HepG2 (cell line): ENCODE results near the gene RBM5. TPM values are rescaled to one million over a fixed set of nuclear protein-coding genes. Genes with fewer than 3 reads are reported as not detected.

Experiments
- ATAC-seq: fragments of 200-7000 bp; cut with Tn5 transposase; 3 replicates; pipeline ENCODE4 v1.9.1; 2020; ENCODE audit warnings: mild to moderate bottlenecking, moderate library complexity
- BruUV-seq: library from RNA; stranded (reverse); fragments of 400-500 nt; replicated peaks from 2 replicates; lab custom pipeline; 2021; lab: Mats Ljungman, UMichigan
- CTCF ChIA-PET: fragments of 300-600 bp; formaldehyde crosslinking; extraction: SDS; loops from one replicate; lab custom pipeline; 2021; ENCODE audit warnings: low total read pairs, inconsistent platforms, low intra/inter-chr PET ratio; lab: Yijun Ruan, JAX
- POLR2A ChIA-PET: fragments of 350-600 bp; sonication (Branson Sonifier 250); formaldehyde crosslinking; loops from one replicate; lab custom pipeline; 2020; ENCODE audit warnings: antibody characterized with exemption, inconsistent platforms; lab: Yijun Ruan, JAX
- DNase-seq: peaks from one replicate; pipeline ENCODE4 v3.0.0-alpha.2; 2015; ENCODE audit warnings: low spot score
- FAIRE-seq: peaks from 3 replicates; lab custom pipeline; 2011; peaks lifted over from hg19 to GRCh38; lab: Jason Lieb, UNC
- H2AFZ ChIP-seq: one replicate; pipeline ENCODE4 v1.6.1; 2011; ENCODE audit warnings: low read length, inconsistent platforms
- H3K27ac ChIP-seq: fragments of 300-600 bp; 3 replicates; pipeline ENCODE4 v1.8.0; 2011; ENCODE audit warnings: mixed run types, mild to moderate bottlenecking, mixed read lengths, low read length, inconsistent platforms; ENCODE audit not compliant: insufficient read depth; ENCODE audit errors: extremely low read length
- H3K27me3 ChIP-seq, 2 experiments: fragments of 200-600 bp in 1 of 2; 2 replicates in 1 of 2; 3 replicates in 1 of 2; pipeline versions ENCODE4 v1.6.0 to v1.8.0; 2011; ENCODE audit warnings: low read length in 2 of 2, mild to moderate bottlenecking in 2 of 2, moderate library complexity in 2 of 2, inconsistent platforms in 1 of 2; ENCODE audit not compliant: insufficient read depth in 2 of 2, control insufficient read depth in 1 of 2
- H3K36me3 ChIP-seq, 2 experiments: fragments of 200-600 bp in 1 of 2; replicated peaks in 1 of 2; 2 replicates in 1 of 2; 3 replicates in 1 of 2; pipeline versions ENCODE4 v1.5.1 to v1.8.0; 2011; ENCODE audit warnings: low read length in 2 of 2, inconsistent platforms in 1 of 2; ENCODE audit not compliant: insufficient read depth in 2 of 2, control insufficient read depth in 1 of 2
- H3K4me1 ChIP-seq: 2 replicates; pipeline ENCODE4 v1.5.1; 2012; ENCODE audit warnings: low read length, inconsistent platforms; ENCODE audit not compliant: insufficient read depth
- H3K4me2 ChIP-seq: 2 replicates; pipeline ENCODE4 v1.6.0; 2011; ENCODE audit warnings: low read depth, low read length, inconsistent platforms
- H3K4me3 ChIP-seq, 3 experiments: fragments of 200-600 bp in 1 of 3; sonication (generic), shearing (Covaris generic) in 1 of 3; replicated peaks in 1 of 3; 2 replicates each; pipeline ENCODE4 v1.5.1; 2011 to 2016; ENCODE audit warnings: low read length in 3 of 3, inconsistent platforms in 2 of 3, low read depth in 2 of 3, mild to moderate bottlenecking in 2 of 3, control low read depth in 1 of 3, mixed read lengths in 1 of 3; ENCODE audit not compliant: insufficient read depth in 1 of 3
- H3K79me2 ChIP-seq: one replicate; pipeline ENCODE4 v1.6.1; 2011; ENCODE audit warnings: low read length, inconsistent platforms; ENCODE audit not compliant: insufficient read depth
- H3K9ac ChIP-seq: 2 replicates; pipeline ENCODE4 v1.6.0; 2011; ENCODE audit warnings: mild to moderate bottlenecking, low read depth, low read length, inconsistent platforms; ENCODE audit not compliant: insufficient read depth
- H3K9me3 ChIP-seq: 2 replicates; pipeline ENCODE4 v1.5.1; 2012; ENCODE audit warnings: mild to moderate bottlenecking, low read length
- H4K20me1 ChIP-seq: 2 replicates; pipeline ENCODE4 v1.6.0; 2011; ENCODE audit warnings: inconsistent platforms, mild to moderate bottlenecking, low read length, moderate library complexity; ENCODE audit not compliant: insufficient read depth
- GFI1 ChIP-seq: sonication (generic); formaldehyde crosslinking; IDR thresholded peaks from 2 replicates; pipeline ENCODE4 v1.5.0; 2020; ENCODE audit warnings: missing genetic modification reagents, mild to moderate bottlenecking, borderline replicate concordance
- HOXA9 ChIP-seq: sonication (generic); formaldehyde crosslinking; IDR thresholded peaks from 2 replicates; pipeline ENCODE4 v1.8.1; 2022; ENCODE audit warnings: missing genetic modification reagents, mild to moderate bottlenecking, moderate library complexity, borderline replicate concordance
- RBFOX2 ChIP-seq: fragments of 200-400 bp; formaldehyde crosslinking; IDR thresholded peaks from 2 replicates; pipeline ENCODE4 v1.6.1; 2017; ENCODE audit warnings: low read depth, mild to moderate bottlenecking, low read length
- RBM22 ChIP-seq: fragments of 200-400 bp; formaldehyde crosslinking; optimal IDR thresholded peaks from 2 replicates; pipeline ENCODE3; 2017; ENCODE audit warnings: mild to moderate bottlenecking, low read length, moderate library complexity
- SOX13 ChIP-seq, 3 experiments: fragments of 450-650 bp in 1 of 3; sonication (generic) in 1 of 3; formaldehyde crosslinking in 1 of 3; IDR thresholded peaks in 2 of 3; conservative IDR thresholded peaks in 1 of 3; 2 replicates each; pipeline versions ENCODE4 v1.5.0 to v1.6.1; 2016 to 2020; ENCODE audit warnings: antibody characterized with exemption in 1 of 3, mild to moderate bottlenecking in 1 of 3, missing compliant biosample characterization in 1 of 3, missing genetic modification reagents in 1 of 3, moderate library complexity in 1 of 3
- SRF ChIP-seq: IDR thresholded peaks from 2 replicates; pipeline ENCODE4 v1.6.1; 2011; ENCODE audit warnings: mild to moderate bottlenecking, low read depth, low read length, moderate library complexity
- ZNF547 ChIP-seq: sonication (generic); formaldehyde crosslinking; IDR thresholded peaks from 2 replicates; pipeline ENCODE4 v1.5.1; 2020; ENCODE audit warnings: mild to moderate bottlenecking, missing genetic modification reagents
- ZNF577 ChIP-seq: sonication (generic); formaldehyde crosslinking; IDR thresholded peaks from 2 replicates; pipeline ENCODE4 v1.4.0; 2020; ENCODE audit warnings: mild to moderate bottlenecking, low read depth, missing genetic modification reagents, borderline replicate concordance
- ZNF607 ChIP-seq: sonication (generic); formaldehyde crosslinking; IDR thresholded peaks from 2 replicates; pipeline ENCODE4 v1.5.1; 2020; ENCODE audit warnings: missing genetic modification reagents, mild to moderate bottlenecking, borderline replicate concordance
- WGBS: methylation state at CpG from one replicate; pipeline ENCODE4 v1.1.6; 2017; ENCODE audit warnings: low lambda C conversion rate; 5-methylcytosine and 5-hydroxymethylcytosine counted together
- in situ Hi-C: cut with HindIII; loops from 2 replicates; pipeline ENCODE4 v1.10.0; 2017; ENCODE audit warnings: low pct_unique_long_range_greater_than_20kb; ENCODE audit not compliant: extremely low pct_ligation_motif_present
- intact Hi-C: fragments of 100-400 bp; cut with micrococcal nuclease; formaldehyde crosslinking; loops from one replicate; pipeline ENCODE4 v1.10.0; 2022; ENCODE audit not compliant: unreplicated experiment
- polyA plus RNA-seq, 8 experiments: library from polyadenylated mRNA; depleted of rRNA in 3 of 8; stranded (reverse) in 7 of 8; unstranded in 1 of 8; fragments of >200 nt; fragmentation: Illumina TruSeq in 4 of 8; extraction: Trizol in 4 of 8; gene quantifications; 2 replicates each; pipeline versions ENCODE4 v1.2.1 to v1.2.3, GENCODE V29; 2011 to 2016; ENCODE audit warnings: low read depth in 4 of 8, missing spikeins in 1 of 8, mixed read lengths in 1 of 8; ENCODE audit not compliant: insufficient read depth in 1 of 8
- total RNA-seq, 5 experiments: library from RNA; depleted of rRNA; stranded (reverse); fragments of >200 nt; fragmentation: Illumina TruSeq; extraction: Trizol; gene quantifications; 2 replicates each; pipeline ENCODE4 v1.2.3, GENCODE V29; 2016; ENCODE audit warnings: low read depth in 1 of 5
- TF ChIP-seq, protein P1 (sequence below): conservative IDR thresholded peaks from 2 replicates; pipeline ENCODE4 v1.6.1; 2018; ENCODE audit warnings: missing genetic modification reagents
- TF ChIP-seq, protein P2 (sequence below): sonication (generic); formaldehyde crosslinking; IDR thresholded peaks from 2 replicates; pipeline ENCODE4 v1.8.1; 2022; ENCODE audit warnings: mild to moderate bottlenecking, missing genetic modification reagents
- TF ChIP-seq, protein P3 (sequence below): sonication (generic); formaldehyde crosslinking; IDR thresholded peaks from 2 replicates; pipeline ENCODE4 v1.4.0; 2020; ENCODE audit warnings: missing genetic modification reagents

RBM5 gene
- total and polyA plus RNA-seq, 2 of the 13 experiments (the other 11 are each of a cell fraction or from before 2014, with no cell fraction given): 106 to 204 TPM

DNA sequence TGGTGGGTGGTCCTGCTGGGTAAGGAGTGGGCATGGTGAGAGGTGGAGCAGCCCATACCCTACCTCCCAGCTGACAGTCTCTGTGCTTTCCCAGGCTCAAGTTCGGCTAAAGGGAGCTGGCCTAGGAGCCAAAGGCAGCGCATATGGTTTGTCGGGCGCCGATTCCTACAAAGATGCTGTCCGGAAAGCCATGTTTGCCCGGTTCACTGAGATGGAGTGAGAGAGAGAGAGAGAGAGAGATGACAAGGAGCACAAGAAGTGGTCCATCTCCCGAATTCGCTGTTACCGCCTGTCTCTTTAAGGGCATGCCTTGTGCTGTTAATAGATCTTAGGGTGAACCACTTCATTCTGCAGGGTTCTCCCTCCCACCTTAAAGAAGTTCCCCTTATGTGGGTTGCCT, 29.5 kb downstream of the RBM5 start:
- DNase-seq (no peak), FAIRE-seq (no peak), ATAC-seq (no peak)
- no peak overlapping the region for H3K4me2 ChIP-seq
- no peaks in the 10 kb centered on the region for H3K9me3 ChIP-seq
- no peaks in the 10 kb centered on the region for H3K79me2 ChIP-seq
- H3K27me3 ChIP-seq: no peaks in the 10 kb centered on the region
- WGBS: 97% methylated on average over 10 of the region's 10 CpGs
- peaks cover 2% of the 10 kb centered on the region; the same call in 1 of the 2 replicates for H4K20me1 ChIP-seq
- in situ Hi-C loops: no loop called here
- H3K27ac ChIP-seq: no peak overlapping the region
- peaks cover 42 to 73% of the 10 kb centered on the region in 2 experiments for H3K36me3 ChIP-seq
- no peak overlapping the region for H3K4me3 ChIP-seq
- TF ChIP-seq HOXA9 (CRISPR knock-in tag) (no peak), RBM22 (peak; percentile 76), RBFOX2 (0 out of 2 replicates have a peak, but pooled peaks have one; percentile 8), ZNF607 (no peak)
- TF ChIP-seq, protein P1, sequence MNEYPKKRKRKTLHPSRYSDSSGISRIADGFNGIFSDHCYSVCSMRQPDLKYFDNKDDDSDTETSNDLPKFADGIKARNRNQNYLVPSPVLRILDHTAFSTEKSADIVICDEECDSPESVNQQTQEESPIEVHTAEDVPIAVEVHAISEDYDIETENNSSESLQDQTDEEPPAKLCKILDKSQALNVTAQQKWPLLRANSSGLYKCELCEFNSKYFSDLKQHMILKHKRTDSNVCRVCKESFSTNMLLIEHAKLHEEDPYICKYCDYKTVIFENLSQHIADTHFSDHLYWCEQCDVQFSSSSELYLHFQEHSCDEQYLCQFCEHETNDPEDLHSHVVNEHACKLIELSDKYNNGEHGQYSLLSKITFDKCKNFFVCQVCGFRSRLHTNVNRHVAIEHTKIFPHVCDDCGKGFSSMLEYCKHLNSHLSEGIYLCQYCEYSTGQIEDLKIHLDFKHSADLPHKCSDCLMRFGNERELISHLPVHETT (CRISPR knock-in tag): no peak
- intact Hi-C loops: no loop called here
- H3K9ac ChIP-seq: no peak overlapping the region
- BruUV-seq: no TSS peak
- POLR2A ChIA-PET: interaction anchor here (0.9 kb wide), 1 partner anchor 11 kb away, joined by 3 read pairs; no protein-coding TSS in a partner anchor
- no peak overlapping the region for H2AFZ ChIP-seq
- H3K4me1 ChIP-seq: peaks cover 7% of the 10 kb centered on the region; the same call in 1 of the 2 replicates
- CTCF ChIA-PET: no interaction called here

DNA sequence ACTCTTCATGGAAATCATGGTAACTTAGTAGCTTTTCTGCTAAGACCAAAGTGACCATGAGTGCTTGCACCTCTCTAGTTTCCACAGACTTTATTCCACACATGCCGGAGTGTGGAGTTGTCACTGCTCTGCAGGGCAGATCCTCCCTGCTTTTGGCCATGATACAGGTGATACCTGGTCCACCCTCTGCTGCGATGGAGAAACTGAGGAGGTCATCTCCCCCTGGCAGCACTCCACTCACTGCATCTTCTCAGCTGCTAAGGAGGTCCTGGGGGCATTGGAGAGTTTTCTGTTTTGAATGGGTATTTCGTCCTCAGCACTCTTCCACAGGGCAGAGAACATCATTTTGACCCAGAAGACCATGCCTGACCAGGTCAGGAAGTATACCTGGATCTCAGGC, 31.1 kb downstream of the RBM5 start:
- Histone ChIP-seq H3K27me3 (peaks cover 0 to 4% of the 10 kb centered on the region in 2 experiments; a peak in 1 of 5 replicates), H4K20me1 (peaks cover 2% of the 10 kb centered on the region; the same call in 1 of the 2 replicates), H2AFZ (no peak overlapping the region), H3K4me1 (peaks cover 7% of the 10 kb centered on the region; the same call in 1 of the 2 replicates), H3K9me3 (no peaks in the 10 kb centered on the region), H3K4me2 (no peak overlapping the region), H3K79me2 (no peaks in the 10 kb centered on the region), H3K27ac (no peak overlapping the region), H3K4me3 (no peak overlapping the region), H3K9ac (no peak overlapping the region), H3K36me3 (peaks cover 29 to 57% of the 10 kb centered on the region in 2 experiments)
- TF ChIP-seq, protein P2, sequence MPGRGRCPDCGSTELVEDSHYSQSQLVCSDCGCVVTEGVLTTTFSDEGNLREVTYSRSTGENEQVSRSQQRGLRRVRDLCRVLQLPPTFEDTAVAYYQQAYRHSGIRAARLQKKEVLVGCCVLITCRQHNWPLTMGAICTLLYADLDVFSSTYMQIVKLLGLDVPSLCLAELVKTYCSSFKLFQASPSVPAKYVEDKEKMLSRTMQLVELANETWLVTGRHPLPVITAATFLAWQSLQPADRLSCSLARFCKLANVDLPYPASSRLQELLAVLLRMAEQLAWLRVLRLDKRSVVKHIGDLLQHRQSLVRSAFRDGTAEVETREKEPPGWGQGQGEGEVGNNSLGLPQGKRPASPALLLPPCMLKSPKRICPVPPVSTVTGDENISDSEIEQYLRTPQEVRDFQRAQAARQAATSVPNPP (CRISPR knock-in tag): no peak
- TF ChIP-seq SOX13 (IDR thresholded peaks at IDR 0.05) (no peak), SOX13 (CRISPR knock-in tag; conservative IDR thresholded peaks at IDR 0.05 in 1 of 2, IDR thresholded peaks at IDR 0.05 in 1 of 2) (no peak), SRF (no peak), ZNF547 (CRISPR knock-in tag) (no peak), ZNF577 (CRISPR knock-in tag) (no peak), GFI1 (no peak)
- TF ChIP-seq, protein P3, sequence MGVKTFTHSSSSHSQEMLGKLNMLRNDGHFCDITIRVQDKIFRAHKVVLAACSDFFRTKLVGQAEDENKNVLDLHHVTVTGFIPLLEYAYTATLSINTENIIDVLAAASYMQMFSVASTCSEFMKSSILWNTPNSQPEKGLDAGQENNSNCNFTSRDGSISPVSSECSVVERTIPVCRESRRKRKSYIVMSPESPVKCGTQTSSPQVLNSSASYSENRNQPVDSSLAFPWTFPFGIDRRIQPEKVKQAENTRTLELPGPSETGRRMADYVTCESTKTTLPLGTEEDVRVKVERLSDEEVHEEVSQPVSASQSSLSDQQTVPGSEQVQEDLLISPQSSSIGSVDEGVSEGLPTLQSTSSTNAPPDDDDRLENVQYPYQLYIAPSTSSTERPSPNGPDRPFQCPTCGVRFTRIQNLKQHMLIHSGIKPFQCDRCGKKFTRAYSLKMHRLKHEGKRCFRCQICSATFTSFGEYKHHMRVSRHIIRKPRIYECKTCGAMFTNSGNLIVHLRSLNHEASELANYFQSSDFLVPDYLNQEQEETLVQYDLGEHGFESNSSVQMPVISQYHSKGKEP (CRISPR knock-in tag): no peak
- DNase-seq: no peak
- in situ Hi-C loops (loop anchor here (5.0 kb wide), 1 partner anchor 68 kb away; no protein-coding TSS in a partner anchor), intact Hi-C loops (loop anchor here (5.0 kb wide), 1 partner anchor 53 kb away; no protein-coding TSS in a partner anchor)
- WGBS: 96% methylated on average over 3 of the region's 3 CpGs
- CTCF ChIA-PET: interaction anchor here (1.3 to 2.8 kb wide), 2 partner anchors 69 kb away, joined by 6 to 50 read pairs; no protein-coding TSS in a partner anchor
- FAIRE-seq: no peak
- POLR2A ChIA-PET: interaction anchor here (1.0 to 1.9 kb wide), 5 partner anchors 18 to 116 kb away, joined by 3 to 8 read pairs (median 4); partner anchors contain the start of gene GNAI2
- BruUV-seq: no TSS peak
- ATAC-seq: no peak
